PC-9 (cell line): ENCODE data around the gene HOOK2. TPM values are rescaled to one million over a fixed set of nuclear protein-coding genes. Genes with fewer than 3 reads are reported as not detected.

Experiments
- BruUV-seq: library from RNA; stranded (reverse); fragments of 400-500 nt; replicated peaks from 2 replicates; lab custom pipeline; 2021; lab: Mats Ljungman, UMichigan
- CTCF ChIA-PET: fragments of 300-600 bp; sonication (Branson Sonifier 250); formaldehyde crosslinking; loops from one replicate; lab custom pipeline; 2022; ENCODE audit warnings: antibody characterized with exemption; lab: Charles Lee
- POLR2A ChIA-PET: fragments of 300-600 bp; sonication (Branson Sonifier 250); formaldehyde crosslinking; loops from one replicate; lab custom pipeline; 2022; ENCODE audit warnings: antibody characterized with exemption; ENCODE audit not compliant: unreplicated experiment; lab: Charles Lee
- DNase-seq, 2 experiments: peaks; one replicate each; pipeline versions ENCODE4 v3.0.0 to v3.0.0-alpha.2; 2015 to 2022; ENCODE audit warnings: mixed read lengths in 1 of 2
- H2AFZ ChIP-seq: fragments of 200-600 bp; sonication (generic); 2 replicates; pipeline ENCODE4 v1.8.1; 2017; ENCODE audit warnings: antibody characterized with exemption
- H3F3A ChIP-seq: fragments of 200-600 bp; sonication (generic); 2 replicates; pipeline ENCODE4 v1.8.1; 2017; ENCODE audit warnings: antibody characterized with exemption, mild to moderate bottlenecking, low read depth; ENCODE audit not compliant: insufficient read depth
- H3K27ac ChIP-seq: fragments of 200-600 bp; sonication (generic); 2 replicates; pipeline ENCODE4 v1.6.1; 2016; ENCODE audit warnings: mixed run types
- H3K27me3 ChIP-seq: fragments of 200-600 bp; sonication (generic); 2 replicates; pipeline ENCODE4 v1.6.1; 2016; ENCODE audit warnings: low read depth, mixed run types; ENCODE audit not compliant: insufficient read depth
- H3K36me3 ChIP-seq: fragments of 200-600 bp; sonication (generic); 2 replicates; pipeline ENCODE4 v1.6.1; 2016; ENCODE audit warnings: low read depth, mixed run types
- H3K4me1 ChIP-seq: fragments of 200-600 bp; sonication (generic); replicated peaks from 2 replicates; pipeline ENCODE4 v1.6.1; 2016; ENCODE audit warnings: mixed run types; ENCODE audit not compliant: insufficient read depth
- H3K4me2 ChIP-seq: fragments of 200-600 bp; sonication (generic); 2 replicates; pipeline ENCODE4 v1.6.1; 2017; ENCODE audit warnings: mixed run types
- H3K4me3 ChIP-seq: fragments of 200-600 bp; sonication (generic); 2 replicates; pipeline ENCODE4 v1.6.1; 2016; ENCODE audit warnings: mixed run types
- H3K79me2 ChIP-seq: fragments of 200-600 bp; sonication (generic); 2 replicates; pipeline ENCODE4 v1.6.1; 2017; ENCODE audit warnings: low read depth, mixed run types
- H3K9me2 ChIP-seq: fragments of 200-600 bp; sonication (generic); 2 replicates; pipeline ENCODE4 v1.8.1; 2017; ENCODE audit warnings: mild to moderate bottlenecking; ENCODE audit not compliant: insufficient read depth
- H3K9me3 ChIP-seq: fragments of 200-600 bp; sonication (generic); 2 replicates; pipeline ENCODE4 v1.8.1; 2016; ENCODE audit warnings: low read depth; ENCODE audit not compliant: insufficient read depth
- H4K20me1 ChIP-seq: fragments of 200-600 bp; sonication (generic); 2 replicates; pipeline ENCODE4 v1.8.1; 2017; ENCODE audit not compliant: insufficient read depth
- EZH2 ChIP-seq: fragments of 200-600 bp; sonication (generic); IDR thresholded peaks from 2 replicates; pipeline ENCODE4 v1.8.0; 2017; ENCODE audit warnings: antibody characterized with exemption, low read depth
- intact Hi-C: fragments of 100-400 bp; cut with micrococcal nuclease; formaldehyde crosslinking; loops from one replicate; pipeline ENCODE4 v1.10.0; 2022; ENCODE audit not compliant: unreplicated experiment
- total RNA-seq: library from RNA; stranded (reverse); gene quantifications from 2 replicates; pipeline ENCODE4 v1.2.3, GENCODE V29; 2021
- TF ChIP-seq, protein P1 (sequence below): fragments of 200-600 bp; sonication (generic); conservative IDR thresholded peaks from 2 replicates; pipeline ENCODE4 v1.6.1; 2017; ENCODE audit warnings: mixed run types, antibody characterized with exemption, mild to moderate bottlenecking, moderate library complexity

HOOK2 gene
- total RNA-seq, 1 experiment from 2014 or later = 109 TPM

DNA sequence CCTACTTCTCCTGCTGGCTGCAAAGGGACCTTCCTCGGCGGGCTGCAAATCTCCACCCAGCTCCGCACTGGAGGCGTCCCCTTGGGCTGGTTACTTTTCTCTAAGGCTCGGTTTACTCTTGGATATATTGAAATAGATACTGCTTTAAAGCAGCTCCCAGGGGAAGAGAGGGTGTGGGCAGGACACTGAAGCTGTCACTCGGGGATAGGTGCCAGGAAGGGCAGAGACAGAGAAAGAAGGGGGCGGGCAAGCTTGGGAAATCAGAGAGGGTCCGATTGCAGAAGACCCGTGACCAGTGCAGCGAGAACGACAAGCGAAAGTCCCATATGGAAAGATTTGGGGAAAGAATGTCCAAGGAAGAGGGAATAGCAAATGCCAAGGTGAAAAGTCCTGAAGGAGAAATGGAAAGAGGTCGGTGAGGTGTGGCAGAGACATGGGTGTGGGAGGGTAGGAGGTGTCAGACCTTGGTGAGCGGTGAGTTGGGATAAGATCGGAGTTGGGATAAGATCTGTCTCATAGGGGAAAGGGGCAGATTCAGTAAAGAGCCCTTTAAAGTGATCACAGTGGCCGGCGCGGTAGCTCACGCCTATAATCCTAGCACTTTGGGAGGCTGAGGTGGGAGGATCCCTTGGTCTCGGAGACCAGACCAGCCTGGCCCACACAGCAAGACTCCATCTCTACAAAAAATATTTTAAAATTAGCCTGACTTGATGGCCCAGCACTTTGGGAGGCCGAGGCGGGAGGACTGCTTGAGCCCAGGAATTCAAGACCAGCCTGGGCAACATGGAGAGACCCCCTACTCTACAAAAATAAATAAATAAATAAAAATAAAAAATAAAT is 27.1 kb upstream of the HOOK2 start:
- 0 out of 2 replicates have a peak, but pooled peaks cover 7% of the 10 kb centered on the region for H3K36me3 ChIP-seq
- no peak overlapping the region for H3K27ac ChIP-seq
- intact Hi-C loops = no loop called here
- H3K9me3 ChIP-seq = no peaks in the 10 kb centered on the region
- H4K20me1 ChIP-seq = 0 out of 2 replicates have a peak, but pooled peaks cover 5% of the 10 kb centered on the region
- peak overlapping the region; percentile 89 for H3K4me3 ChIP-seq
- H3K4me1 ChIP-seq = peaks cover 28% of the 10 kb centered on the region
- no peak for DNase-seq
- BruUV-seq = no TSS peak
- CTCF ChIA-PET = no interaction called here
- no peaks in the 10 kb centered on the region for H3K9me2 ChIP-seq
- H3F3A ChIP-seq = peaks cover 46% of the 10 kb centered on the region
- TF ChIP-seq EZH2 = no peak
- TF ChIP-seq, protein P1, sequence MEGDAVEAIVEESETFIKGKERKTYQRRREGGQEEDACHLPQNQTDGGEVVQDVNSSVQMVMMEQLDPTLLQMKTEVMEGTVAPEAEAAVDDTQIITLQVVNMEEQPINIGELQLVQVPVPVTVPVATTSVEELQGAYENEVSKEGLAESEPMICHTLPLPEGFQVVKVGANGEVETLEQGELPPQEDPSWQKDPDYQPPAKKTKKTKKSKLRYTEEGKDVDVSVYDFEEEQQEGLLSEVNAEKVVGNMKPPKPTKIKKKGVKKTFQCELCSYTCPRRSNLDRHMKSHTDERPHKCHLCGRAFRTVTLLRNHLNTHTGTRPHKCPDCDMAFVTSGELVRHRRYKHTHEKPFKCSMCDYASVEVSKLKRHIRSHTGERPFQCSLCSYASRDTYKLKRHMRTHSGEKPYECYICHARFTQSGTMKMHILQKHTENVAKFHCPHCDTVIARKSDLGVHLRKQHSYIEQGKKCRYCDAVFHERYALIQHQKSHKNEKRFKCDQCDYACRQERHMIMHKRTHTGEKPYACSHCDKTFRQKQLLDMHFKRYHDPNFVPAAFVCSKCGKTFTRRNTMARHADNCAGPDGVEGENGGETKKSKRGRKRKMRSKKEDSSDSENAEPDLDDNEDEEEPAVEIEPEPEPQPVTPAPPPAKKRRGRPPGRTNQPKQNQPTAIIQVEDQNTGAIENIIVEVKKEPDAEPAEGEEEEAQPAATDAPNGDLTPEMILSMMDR = no peak
- POLR2A ChIA-PET = no interaction called here
- H3K27me3 ChIP-seq = no peaks in the 10 kb centered on the region
- H3K4me2 ChIP-seq = peak overlapping the region; percentile 95
- H3K79me2 ChIP-seq = peaks cover 30% of the 10 kb centered on the region
- peak overlapping the region; percentile 92 for H2AFZ ChIP-seq

DNA sequence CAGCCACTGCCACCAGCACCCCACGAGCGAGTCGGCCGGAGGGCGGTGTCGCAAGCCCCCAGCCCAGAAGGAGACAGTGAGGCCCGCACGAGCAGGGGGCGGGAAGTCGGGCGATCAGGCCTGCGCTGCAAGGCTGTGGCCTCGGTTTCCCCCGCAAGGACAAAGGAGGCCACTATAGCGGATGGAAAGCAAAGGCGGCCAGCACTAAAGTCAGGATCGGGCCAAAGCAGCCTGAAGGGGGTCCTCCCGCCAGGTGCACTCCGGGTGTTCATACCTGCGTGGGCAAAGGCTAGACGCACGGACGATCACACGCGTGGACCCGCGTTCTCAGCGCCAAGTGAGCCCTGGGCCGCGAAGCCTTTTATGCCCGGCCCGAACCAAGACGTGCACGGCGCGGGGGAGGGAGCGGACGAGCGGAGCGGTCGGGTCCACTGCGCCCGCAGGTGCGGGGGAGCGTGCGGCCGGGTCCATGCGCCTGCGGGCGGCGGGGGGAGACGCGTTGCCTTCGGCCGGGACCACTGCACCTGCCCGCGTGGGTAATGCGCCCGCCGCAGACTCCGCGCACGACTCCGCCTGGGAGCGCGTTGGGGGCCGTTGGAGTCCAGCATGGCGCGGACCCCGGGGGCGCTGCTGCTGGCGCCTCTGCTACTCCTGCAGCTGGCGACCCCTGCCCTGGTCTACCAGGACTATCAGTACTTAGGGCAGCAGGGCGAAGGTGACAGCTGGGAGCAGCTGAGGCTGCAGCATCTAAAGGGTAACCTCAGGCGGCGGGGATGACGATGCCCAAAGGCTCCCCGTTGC is 26.3 kb upstream of the HOOK2 start, which contains the start of the genes PRDX2 and THSD8:
Gene PRDX2 (minus strand): TSS at position 335 of the 801 bp plus-strand sequence. CDS start 539 bp downstream, outside the sequence.
Gene THSD8 (plus strand): TSS at position 604 of the 801 bp plus-strand sequence. CDS start 3 bp downstream, at position 607.
- ChIA-PET CTCF (interaction anchor here (1.3 kb wide), 1 partner anchor 23 kb away, joined by 3 read pairs; no protein-coding TSS in a partner anchor), POLR2A (interaction anchor here (0.7 kb wide), 1 partner anchor 33 kb away, joined by 3 read pairs; no protein-coding TSS in a partner anchor)
- TF ChIP-seq, protein P1 = no peak; the same call in 1 of the 2 replicates
- no peak for TF ChIP-seq EZH2
- H3K36me3 ChIP-seq = 0 out of 2 replicates have a peak, but pooled peaks cover 7% of the 10 kb centered on the region
- peak within 1 kb of the TSS; percentile 95 for H3K4me2 ChIP-seq
- BruUV-seq = no TSS peak
- peaks cover 22% of the 10 kb centered on the region for H3K4me1 ChIP-seq
- peak within 1 kb of the TSS; percentile 92 for H2AFZ ChIP-seq
- H4K20me1 ChIP-seq = 0 out of 2 replicates have a peak, but pooled peaks cover 5% of the 10 kb centered on the region
- peaks cover 54% of the 10 kb centered on the region for H3F3A ChIP-seq
- peak in 1 of 2 experiments; percentile 81 for DNase-seq
- H3K79me2 ChIP-seq = peaks cover 23% of the 10 kb centered on the region
- H3K9me2 ChIP-seq = no peaks in the 10 kb centered on the region
- no peaks in the 10 kb centered on the region for H3K9me3 ChIP-seq
- intact Hi-C loops = no loop called here
- no peaks in the 10 kb centered on the region for H3K27me3 ChIP-seq
- no peak within 1 kb of the TSS for H3K27ac ChIP-seq
- peak within 1 kb of the TSS; percentile 89 for H3K4me3 ChIP-seq
